GM23338 (cell line): ENCODE results near the gene CD58.

Experiments used
- CTCF ChIP-seq, 2 experiments: fragments of 200-600 bp in 1 of 2; sonication (generic) in 1 of 2; conservative IDR thresholded peaks; 2 replicates each; pipeline versions ENCODE4 v1.5.1 to v1.6.1; 2016 to 2017; ENCODE audit warnings: antibody characterized with exemption in 2 of 2, low read depth in 2 of 2, mild to moderate bottlenecking in 2 of 2, moderate library complexity in 1 of 2
- EZH2 ChIP-seq: fragments of 200-600 bp; sonication (generic); IDR thresholded peaks from one replicate; pipeline ENCODE4 v1.8.0; 2017; ENCODE audit warnings: antibody characterized with exemption, mild to moderate bottlenecking, low read depth; ENCODE audit not compliant: unreplicated experiment
- REST ChIP-seq: IDR thresholded peaks from one replicate; pipeline ENCODE4 v1.6.1; 2018; ENCODE audit warnings: antibody characterized with exemption; ENCODE audit not compliant: unreplicated experiment

GRCh38 chr1:116538544-116538943 lies 32.3 kb downstream of the CD58 start:
- no peak for TF ChIP-seq CTCF (conservative IDR thresholded peaks at IDR 0.05; ENCODE audit: low read depth in 2 of 2)
- no peak for TF ChIP-seq REST
- no peak for TF ChIP-seq EZH2
